NCI-H1694 (cell line): ENCODE results near the gene GORASP2.

Experiments used
- DNase-seq: peaks from one replicate; lab custom pipeline; 2025; lab: John Stamatoyannopoulos, UW

GORASP2 gene

DNA sequence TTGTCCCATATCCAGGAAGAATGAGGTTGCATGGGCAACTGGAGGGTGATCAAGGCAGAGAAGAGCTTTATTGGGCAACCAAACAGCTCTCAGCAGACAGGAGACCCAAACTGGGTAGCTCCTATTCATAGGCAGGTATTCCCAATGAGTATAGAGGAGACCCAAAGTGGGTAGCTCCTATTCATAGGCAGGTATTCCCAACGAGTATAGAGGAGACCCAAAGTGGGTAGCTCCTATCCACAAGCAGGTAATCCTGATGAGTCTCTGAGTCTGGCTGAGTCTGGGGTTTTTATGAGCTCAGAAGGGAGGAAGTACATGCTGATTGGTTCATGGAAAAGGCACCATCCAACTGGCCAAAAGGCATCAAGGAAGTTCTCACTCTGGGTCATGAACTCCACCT is 5.3 kb upstream of the GORASP2 start:
- no peak for DNase-seq

DNA sequence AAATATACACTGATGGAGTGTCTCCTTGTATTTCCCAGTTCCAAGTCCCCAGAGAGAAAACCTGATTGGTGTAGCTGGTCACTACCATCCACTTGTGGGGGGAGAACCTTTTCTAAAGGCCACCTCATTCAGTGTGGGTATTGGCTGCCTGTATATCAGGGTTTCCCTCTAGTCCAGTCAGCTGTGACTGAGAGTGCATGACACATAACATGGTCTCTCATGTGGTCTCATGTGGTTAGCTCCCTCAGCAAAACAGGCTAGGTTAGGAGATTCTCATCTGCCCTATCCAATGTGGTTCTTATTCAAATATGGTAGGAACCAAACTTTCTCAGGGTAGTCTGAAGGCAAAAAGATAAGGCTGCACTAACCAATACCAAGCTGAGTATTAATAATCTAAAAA is 4.1 kb upstream of the GORASP2 start:
- DNase-seq: no peak

DNA sequence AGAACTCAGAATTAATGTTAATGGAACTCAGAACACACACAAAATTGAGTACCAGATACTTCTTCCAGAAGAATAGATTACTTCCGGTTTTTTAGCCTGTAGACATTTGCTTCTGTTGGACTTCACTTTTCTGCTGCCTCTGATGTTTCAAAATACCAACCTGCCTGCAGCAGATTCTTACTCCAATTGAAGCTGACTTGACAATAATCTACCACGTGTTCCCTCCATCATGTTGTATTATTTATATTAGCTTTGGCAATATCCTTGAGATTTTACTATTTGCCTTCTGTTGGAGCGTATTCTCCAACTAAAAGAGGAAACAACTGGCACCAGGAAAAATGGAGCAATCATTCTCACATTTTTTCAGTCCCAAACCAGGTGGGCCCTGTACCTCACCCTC is 3.1 kb upstream of the GORASP2 start:
- DNase-seq: no peak

- no peak for DNase-seq
Observed at GRCh38 chr2:170926743-170927297, 2.2 kb upstream of the GORASP2 start.

DNA sequence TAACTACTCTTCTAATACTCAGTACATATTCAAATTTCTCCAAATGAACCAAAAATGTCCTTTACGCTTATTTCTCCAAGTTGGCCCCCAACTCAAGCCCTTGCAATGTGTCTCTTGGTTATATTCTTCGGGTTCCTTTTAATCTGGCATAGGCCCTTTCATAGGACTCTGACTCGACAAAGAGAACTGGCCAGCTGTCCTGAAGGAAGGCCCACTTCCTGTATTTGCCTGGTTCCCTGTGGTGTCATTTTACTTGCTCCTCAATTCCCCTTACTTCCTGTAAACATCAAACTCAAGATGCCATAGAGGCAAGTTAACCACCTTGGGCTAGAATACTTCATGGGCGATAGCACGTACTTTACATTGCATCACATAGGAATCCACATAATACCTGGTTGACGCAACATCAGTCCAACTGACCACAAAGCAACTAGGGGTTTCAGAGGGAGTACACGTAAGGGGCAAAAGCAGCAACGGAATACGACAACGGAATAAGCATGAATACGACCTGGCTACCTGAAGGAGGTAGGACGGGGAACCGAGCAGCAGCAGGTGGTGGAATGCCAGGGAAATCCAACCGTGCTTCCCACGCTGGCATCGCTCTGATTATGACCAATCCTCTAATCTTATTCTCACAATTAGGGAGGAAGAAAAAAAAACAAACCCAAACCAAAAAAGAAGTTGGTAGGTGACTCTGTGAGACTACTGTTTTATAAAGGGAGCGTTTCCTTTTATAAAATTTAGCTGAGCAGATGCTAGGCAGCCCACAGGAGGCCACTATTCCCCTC is 823 bp upstream of the GORASP2 start:
- DNase-seq: no peak

DNA sequence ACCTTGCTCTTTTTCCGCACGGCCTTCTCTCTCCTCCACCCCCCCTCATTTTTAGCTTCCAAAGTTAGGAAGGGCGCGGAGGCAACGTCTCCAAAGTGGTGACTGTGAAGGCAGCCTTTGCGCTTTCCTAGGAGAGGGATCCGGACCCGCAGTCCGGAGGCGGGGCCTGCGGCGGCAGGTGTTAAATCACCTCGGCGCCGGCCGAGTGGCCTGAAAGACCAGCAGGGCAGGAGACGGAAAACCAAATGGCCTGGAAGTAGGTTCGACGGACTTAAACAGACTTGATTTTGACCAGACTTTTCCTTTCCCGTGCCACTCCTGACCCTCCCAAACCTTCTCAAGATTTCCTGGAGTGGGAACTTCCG is 615 bp downstream of the GORASP2 start:
- DNase-seq: no peak

- peak; percentile 69 for DNase-seq
Observed at GRCh38 chr2:170930131-170930990, 1.3 kb downstream of the GORASP2 start.

GRCh38 chr2:170930991-170931266 is 1.9 kb downstream of the GORASP2 start:
- DNase-seq: no peak

- DNase-seq: no peak
Observed at GRCh38 chr2:170932166-170932565, 3.1 kb downstream of the GORASP2 start.

GRCh38 chr2:170932948-170933347 is 3.9 kb downstream of the GORASP2 start:
- DNase-seq: no peak

DNA sequence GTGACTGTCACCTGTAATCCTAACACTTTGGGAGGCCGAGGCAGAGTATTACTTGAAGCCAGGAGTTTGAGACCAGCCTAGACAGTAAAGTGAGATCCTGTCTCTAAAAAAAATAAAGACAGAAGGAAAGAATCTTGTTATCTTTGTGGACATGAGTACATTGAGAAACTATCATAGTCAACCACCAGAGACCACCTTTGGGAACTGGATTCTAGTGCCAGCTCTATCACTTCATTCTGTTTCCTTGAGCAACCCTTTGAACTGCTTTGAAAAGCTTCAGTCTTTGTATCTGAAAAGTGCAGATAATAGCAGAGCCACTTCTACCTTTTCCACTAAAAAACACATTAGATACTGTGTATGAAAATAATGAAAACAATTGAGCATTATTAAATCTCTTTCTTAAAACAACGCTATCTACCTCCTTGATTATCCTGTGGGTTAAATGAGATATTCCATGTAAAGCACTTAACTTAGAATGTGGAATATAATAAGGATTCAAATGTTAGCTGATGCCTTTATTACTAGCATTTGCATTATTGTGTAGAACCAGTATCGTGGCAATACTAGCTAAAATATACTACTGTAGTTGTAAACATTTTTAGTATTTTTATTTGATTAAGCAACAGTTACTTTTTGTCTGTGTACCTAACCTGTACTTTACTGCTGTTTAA is 8.8 kb downstream of the GORASP2 start:
- no peak for DNase-seq

GRCh38 chr2:170940066-170940465 is 11.0 kb downstream of the GORASP2 start:
- no peak for DNase-seq

- no peak for DNase-seq
Observed at GRCh38 chr2:170942615-170943014, 13.6 kb downstream of the GORASP2 start.

- DNase-seq: no peak
Observed at GRCh38 chr2:170943041-170943440, 14.0 kb downstream of the GORASP2 start.

- no peak for DNase-seq
Observed at GRCh38 chr2:170943596-170943995, 14.5 kb downstream of the GORASP2 start.

DNA sequence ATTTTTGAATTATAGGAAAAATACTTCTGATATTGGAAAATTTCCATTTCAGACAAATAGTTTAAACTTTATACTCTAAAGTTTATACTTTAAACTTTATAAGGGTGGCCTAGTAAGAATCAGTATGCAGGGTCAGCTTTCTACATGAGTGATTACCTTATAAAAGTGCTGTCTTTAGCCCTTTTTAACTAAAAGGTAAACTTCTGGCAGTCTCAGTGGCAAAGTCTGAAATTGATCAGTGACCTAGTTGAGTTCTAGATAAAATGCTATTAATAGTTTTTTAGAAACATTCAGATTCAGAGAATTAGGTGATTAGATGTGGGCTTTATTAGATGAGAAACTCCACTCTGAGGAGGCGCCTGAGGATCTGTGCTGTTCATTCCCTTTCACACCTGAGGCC is 15.5 kb downstream of the GORASP2 start:
- DNase-seq: no peak

GRCh38 chr2:170949415-170949814 is 20.4 kb downstream of the GORASP2 start:
- DNase-seq: no peak

- DNase-seq: no peak
Observed at GRCh38 chr2:170950221-170950761, 21.2 kb downstream of the GORASP2 start.

GRCh38 chr2:170953941-170954340 is 24.9 kb downstream of the GORASP2 start:
- DNase-seq: no peak

DNA sequence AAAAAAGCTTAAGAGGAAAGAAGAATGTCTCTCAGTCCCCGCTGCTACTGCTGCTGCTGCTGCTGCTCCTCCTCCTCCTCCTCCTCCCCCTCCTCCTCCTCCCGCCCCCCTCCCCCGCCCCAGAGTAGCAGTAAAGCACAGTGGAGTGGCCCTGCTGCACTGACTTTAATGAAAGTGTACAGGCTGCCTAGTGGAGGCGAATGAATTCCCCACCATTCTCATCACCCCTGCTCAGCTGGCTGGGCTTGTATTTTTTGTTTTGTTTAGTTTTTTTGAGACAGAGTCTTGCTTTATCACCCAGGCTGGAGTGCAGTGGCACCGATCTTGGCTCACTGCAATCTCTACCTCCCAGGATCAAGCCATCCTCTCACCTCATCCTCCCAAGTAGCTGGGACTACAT is 34.3 kb downstream of the GORASP2 start:
- DNase-seq: no peak

DNA sequence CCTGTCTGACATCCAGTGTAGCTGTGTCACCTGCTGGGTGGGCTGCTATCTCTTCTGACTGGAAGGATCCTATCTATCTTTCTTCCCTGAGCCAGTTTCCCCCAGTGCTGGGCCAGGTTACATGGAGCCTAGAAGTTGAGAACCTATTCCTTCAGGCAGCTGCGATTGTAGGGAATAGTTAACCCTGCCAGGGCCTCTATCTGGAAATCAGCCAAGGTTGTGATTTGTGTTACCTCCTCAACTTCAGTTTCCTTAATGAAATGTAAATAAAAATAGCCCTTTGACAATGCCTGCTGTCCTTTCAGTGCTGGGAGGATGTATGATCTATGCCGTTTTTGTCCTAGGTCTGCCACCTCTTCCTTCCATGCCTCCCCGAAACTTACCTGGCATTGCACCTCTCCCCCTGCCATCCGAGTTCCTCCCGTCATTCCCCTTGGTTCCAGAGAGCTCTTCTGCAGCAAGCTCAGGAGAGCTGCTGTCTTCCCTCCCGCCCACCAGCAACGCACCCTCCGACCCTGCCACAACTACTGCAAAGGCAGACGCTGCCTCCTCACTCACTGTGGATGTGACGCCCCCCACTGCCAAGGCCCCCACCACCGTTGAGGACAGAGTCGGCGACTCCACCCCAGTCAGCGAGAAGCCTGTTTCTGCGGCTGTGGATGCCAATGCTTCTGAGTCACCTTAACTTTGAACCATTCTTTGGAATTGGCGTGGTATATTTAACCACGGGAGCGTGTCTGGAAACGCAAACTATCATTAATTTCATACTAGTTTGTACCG is 36.6 kb downstream of the GORASP2 start:
- no peak for DNase-seq
